Measurements from ENCODE around the gene RPL7A.
"Not testable (repeated sequence)": the region's sequence is repeated elsewhere in the genome, so short reads cannot be mapped to it uniquely, and the experiment has no call there.

RPL7A gene

DNA sequence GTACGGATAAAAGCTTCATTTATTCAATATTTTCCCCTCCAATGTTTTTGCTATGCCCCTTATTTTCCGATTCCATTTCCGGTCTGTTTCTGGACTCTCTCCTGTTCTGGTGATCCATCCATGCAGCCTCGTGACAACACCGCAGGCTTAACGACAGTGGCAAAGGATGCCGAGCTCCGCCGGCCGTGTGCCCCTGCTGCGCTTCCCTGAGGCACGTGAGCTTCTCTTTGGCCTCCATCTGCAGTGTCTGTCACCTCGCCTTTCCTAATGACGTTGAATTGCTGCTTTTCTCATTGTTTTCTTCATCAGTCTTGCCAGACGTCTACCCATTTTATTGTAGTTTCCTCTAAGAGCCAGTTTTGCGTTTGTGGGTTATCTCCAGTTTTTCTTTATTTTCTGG is 40.7 kb upstream of the RPL7A start:
- no peaks in the 10 kb centered on the region for H3K9me3 ChIP-seq (ENCODE audit: control insufficient read depth in 1 of 2, low read length in 2 of 2)
- H3K36me3 ChIP-seq (ENCODE audit: control insufficient read depth in 1 of 2, insufficient read depth in 2 of 2, low read length in 2 of 2) = no peaks in the 10 kb centered on the region
- no peak overlapping the region for H3K4me3 ChIP-seq (ENCODE audit: low read depth in 1 of 2, low read length in 2 of 2)
- no peaks in the 10 kb centered on the region for H3K4me1 ChIP-seq (ENCODE audit: control insufficient read depth in 1 of 2, insufficient read depth in 2 of 2, low read length in 2 of 2)
- no peaks in the 10 kb centered on the region for H3K27me3 ChIP-seq (ENCODE audit: control insufficient read depth in 1 of 2, insufficient read depth in 2 of 2, low read length in 2 of 2)
- H3K9ac ChIP-seq (ENCODE audit: low read depth in 1 of 2, low read length in 2 of 2) = no peak overlapping the region
- no peak overlapping the region for H3K27ac ChIP-seq (ENCODE audit: low read depth, low read length)

DNA sequence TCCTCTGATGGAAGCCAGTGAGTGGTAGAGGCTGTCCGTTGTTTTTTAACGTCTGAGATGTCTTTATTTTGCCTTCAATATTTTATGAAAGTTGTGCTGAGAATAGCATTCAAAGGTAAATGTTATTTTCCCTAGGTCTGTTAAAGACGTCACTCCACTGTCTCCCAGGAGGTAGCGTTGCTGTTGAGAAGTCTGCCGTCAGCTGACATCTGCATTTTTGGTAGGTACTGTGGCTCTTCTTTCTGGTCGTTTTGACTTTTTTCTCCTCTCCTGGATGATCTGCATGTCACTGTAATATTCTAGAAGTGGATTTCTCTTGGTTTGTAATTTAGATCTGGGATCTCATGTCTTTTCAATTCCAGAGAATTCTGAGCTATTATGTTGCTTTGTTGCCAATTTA is 38.4 kb upstream of the RPL7A start:
- no peaks in the 10 kb centered on the region for H3K36me3 ChIP-seq (ENCODE audit: control insufficient read depth in 1 of 2, insufficient read depth in 2 of 2, low read length in 2 of 2)
- H3K27me3 ChIP-seq (ENCODE audit: control insufficient read depth in 1 of 2, insufficient read depth in 2 of 2, low read length in 2 of 2) = no peaks in the 10 kb centered on the region
- H3K4me1 ChIP-seq (ENCODE audit: control insufficient read depth in 1 of 2, insufficient read depth in 2 of 2, low read length in 2 of 2) = no peaks in the 10 kb centered on the region
- H3K9me3 ChIP-seq (ENCODE audit: control insufficient read depth in 1 of 2, low read length in 2 of 2) = no peaks in the 10 kb centered on the region
- no peak overlapping the region for H3K9ac ChIP-seq (ENCODE audit: low read depth in 1 of 2, low read length in 2 of 2)
- no peak overlapping the region for H3K27ac ChIP-seq (ENCODE audit: low read depth, low read length)
- no peak overlapping the region for H3K4me3 ChIP-seq (ENCODE audit: low read depth in 1 of 2, low read length in 2 of 2)

- Histone ChIP-seq H3K36me3 (ENCODE audit: control insufficient read depth in 1 of 2, insufficient read depth in 2 of 2, low read length in 2 of 2) (no peaks in the 10 kb centered on the region), H3K4me1 (ENCODE audit: control insufficient read depth in 1 of 2, insufficient read depth in 2 of 2, low read length in 2 of 2) (no peaks in the 10 kb centered on the region)
Observed at GRCh38 chr9:133315997-133316396, 32.0 kb upstream of the RPL7A start.

GRCh38 chr9:133317551-133317950 is 30.5 kb upstream of the RPL7A start:
- H3K4me1 ChIP-seq (ENCODE audit: control insufficient read depth in 1 of 2, insufficient read depth in 2 of 2, low read length in 2 of 2); H3K36me3 ChIP-seq (ENCODE audit: control insufficient read depth in 1 of 2, insufficient read depth in 2 of 2, low read length in 2 of 2); H3K27ac ChIP-seq (ENCODE audit: low read depth, low read length); H3K9me3 ChIP-seq (ENCODE audit: control insufficient read depth in 1 of 2, low read length in 2 of 2); H3K27me3 ChIP-seq (ENCODE audit: control insufficient read depth in 1 of 2, insufficient read depth in 2 of 2, low read length in 2 of 2); H3K9ac ChIP-seq (ENCODE audit: low read depth in 1 of 2, low read length in 2 of 2); H3K4me3 ChIP-seq (ENCODE audit: low read depth in 1 of 2, low read length in 2 of 2): not testable (repeated sequence)

More at GRCh38 chr9:133315997-133316396, 32.0 kb upstream of the RPL7A start:
- Histone ChIP-seq H3K27me3 (ENCODE audit: control insufficient read depth in 1 of 2, insufficient read depth in 2 of 2, low read length in 2 of 2) (no peaks in the 10 kb centered on the region), H3K27ac (ENCODE audit: low read depth, low read length) (no peak overlapping the region), H3K4me3 (ENCODE audit: low read depth in 1 of 2, low read length in 2 of 2) (no peak overlapping the region), H3K9ac (ENCODE audit: low read depth in 1 of 2, low read length in 2 of 2) (no peak overlapping the region), H3K9me3 (ENCODE audit: control insufficient read depth in 1 of 2, low read length in 2 of 2) (no peaks in the 10 kb centered on the region)

DNA sequence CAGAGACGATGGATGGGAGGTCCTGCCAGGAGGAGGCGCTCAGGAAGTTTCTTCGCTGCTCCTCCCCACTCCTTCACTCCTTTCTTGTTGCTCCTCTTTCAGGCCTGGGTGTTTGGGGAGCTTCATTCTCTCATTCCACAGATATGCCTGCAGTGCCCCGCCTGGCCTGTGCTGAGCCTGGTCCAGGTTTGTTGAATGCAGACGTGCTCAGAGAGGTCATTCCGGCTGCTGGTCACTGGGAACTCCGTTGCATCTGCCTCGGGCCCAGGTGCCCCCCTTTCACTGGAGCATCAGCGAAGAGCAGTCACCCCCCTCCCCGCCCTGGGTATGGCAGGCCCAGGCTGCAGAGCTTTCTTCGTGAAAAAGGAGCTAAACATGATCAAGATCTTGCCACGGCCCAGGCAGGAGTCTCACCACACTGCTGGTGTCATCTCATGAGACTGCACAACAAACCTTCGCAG is 27.6 kb upstream of the RPL7A start:
- H3K4me3 ChIP-seq (ENCODE audit: low read depth in 1 of 2, low read length in 2 of 2) = no peak overlapping the region
- H3K27ac ChIP-seq (ENCODE audit: low read depth, low read length) = no peak overlapping the region
- H3K4me1 ChIP-seq (ENCODE audit: control insufficient read depth in 1 of 2, insufficient read depth in 2 of 2, low read length in 2 of 2) = no peaks in the 10 kb centered on the region
- no peaks in the 10 kb centered on the region for H3K9me3 ChIP-seq (ENCODE audit: control insufficient read depth in 1 of 2, low read length in 2 of 2)
- H3K36me3 ChIP-seq (ENCODE audit: control insufficient read depth in 1 of 2, insufficient read depth in 2 of 2, low read length in 2 of 2) = no peaks in the 10 kb centered on the region
- H3K27me3 ChIP-seq (ENCODE audit: control insufficient read depth in 1 of 2, insufficient read depth in 2 of 2, low read length in 2 of 2) = no peaks in the 10 kb centered on the region
- no peak overlapping the region for H3K9ac ChIP-seq (ENCODE audit: low read depth in 1 of 2, low read length in 2 of 2)

GRCh38 chr9:133321411-133321935 is 26.5 kb upstream of the RPL7A start:
- Histone ChIP-seq H3K9ac (ENCODE audit: low read depth in 1 of 2, low read length in 2 of 2) (no peak overlapping the region), H3K9me3 (ENCODE audit: control insufficient read depth in 1 of 2, low read length in 2 of 2) (no peaks in the 10 kb centered on the region), H3K4me1 (ENCODE audit: control insufficient read depth in 1 of 2, insufficient read depth in 2 of 2, low read length in 2 of 2) (no peaks in the 10 kb centered on the region), H3K4me3 (ENCODE audit: low read depth in 1 of 2, low read length in 2 of 2) (no peak overlapping the region), H3K36me3 (ENCODE audit: control insufficient read depth in 1 of 2, insufficient read depth in 2 of 2, low read length in 2 of 2) (no peaks in the 10 kb centered on the region), H3K27ac (ENCODE audit: low read depth, low read length) (no peak overlapping the region), H3K27me3 (ENCODE audit: control insufficient read depth in 1 of 2, insufficient read depth in 2 of 2, low read length in 2 of 2) (no peaks in the 10 kb centered on the region)

GRCh38 chr9:133322701-133323100 is 25.3 kb upstream of the RPL7A start:
- H3K9me3 ChIP-seq (ENCODE audit: control insufficient read depth in 1 of 2, low read length in 2 of 2) = no peaks in the 10 kb centered on the region
- H3K27me3 ChIP-seq (ENCODE audit: control insufficient read depth in 1 of 2, insufficient read depth in 2 of 2, low read length in 2 of 2) = no peaks in the 10 kb centered on the region
- H3K4me1 ChIP-seq (ENCODE audit: control insufficient read depth in 1 of 2, insufficient read depth in 2 of 2, low read length in 2 of 2) = no peaks in the 10 kb centered on the region
- no peaks in the 10 kb centered on the region for H3K36me3 ChIP-seq (ENCODE audit: control insufficient read depth in 1 of 2, insufficient read depth in 2 of 2, low read length in 2 of 2)
- H3K9ac ChIP-seq (ENCODE audit: low read depth in 1 of 2, low read length in 2 of 2) = no peak overlapping the region
- no peak overlapping the region for H3K27ac ChIP-seq (ENCODE audit: low read depth, low read length)
- no peak overlapping the region for H3K4me3 ChIP-seq (ENCODE audit: low read depth in 1 of 2, low read length in 2 of 2)

GRCh38 chr9:133323211-133323610 is 24.8 kb upstream of the RPL7A start:
- Histone ChIP-seq H3K4me3 (ENCODE audit: low read depth in 1 of 2, low read length in 2 of 2) (no peak overlapping the region), H3K4me1 (ENCODE audit: control insufficient read depth in 1 of 2, insufficient read depth in 2 of 2, low read length in 2 of 2) (no peaks in the 10 kb centered on the region), H3K9me3 (ENCODE audit: control insufficient read depth in 1 of 2, low read length in 2 of 2) (no peaks in the 10 kb centered on the region), H3K27ac (ENCODE audit: low read depth, low read length) (no peak overlapping the region), H3K9ac (ENCODE audit: low read depth in 1 of 2, low read length in 2 of 2) (no peak overlapping the region), H3K27me3 (ENCODE audit: control insufficient read depth in 1 of 2, insufficient read depth in 2 of 2, low read length in 2 of 2) (no peaks in the 10 kb centered on the region), H3K36me3 (ENCODE audit: control insufficient read depth in 1 of 2, insufficient read depth in 2 of 2, low read length in 2 of 2) (no peaks in the 10 kb centered on the region)

- H3K9me3 ChIP-seq (ENCODE audit: control insufficient read depth in 1 of 2, low read length in 2 of 2) = no peaks in the 10 kb centered on the region
- H3K36me3 ChIP-seq (ENCODE audit: control insufficient read depth in 1 of 2, insufficient read depth in 2 of 2, low read length in 2 of 2) = no peaks in the 10 kb centered on the region
- no peak overlapping the region for H3K9ac ChIP-seq (ENCODE audit: low read depth in 1 of 2, low read length in 2 of 2)
Observed at GRCh38 chr9:133323991-133324703, 23.9 kb upstream of the RPL7A start.

GRCh38 chr9:133327021-133327420 is 21.0 kb upstream of the RPL7A start:
- H3K4me3 ChIP-seq (ENCODE audit: low read depth in 1 of 2, low read length in 2 of 2); H3K9ac ChIP-seq (ENCODE audit: low read depth in 1 of 2, low read length in 2 of 2): not testable (repeated sequence)

More at GRCh38 chr9:133323991-133324703, 23.9 kb upstream of the RPL7A start:
- H3K4me1 ChIP-seq (ENCODE audit: control insufficient read depth in 1 of 2, insufficient read depth in 2 of 2, low read length in 2 of 2) = no peaks in the 10 kb centered on the region
- no peak overlapping the region for H3K27ac ChIP-seq (ENCODE audit: low read depth, low read length)
- no peak overlapping the region for H3K4me3 ChIP-seq (ENCODE audit: low read depth in 1 of 2, low read length in 2 of 2)
- no peaks in the 10 kb centered on the region for H3K27me3 ChIP-seq (ENCODE audit: control insufficient read depth in 1 of 2, insufficient read depth in 2 of 2, low read length in 2 of 2)

More at GRCh38 chr9:133327021-133327420, 21.0 kb upstream of the RPL7A start:
- not testable (repeated sequence) for H3K9me3 ChIP-seq (ENCODE audit: control insufficient read depth in 1 of 2, low read length in 2 of 2); H3K27me3 ChIP-seq (ENCODE audit: control insufficient read depth in 1 of 2, insufficient read depth in 2 of 2, low read length in 2 of 2); H3K4me1 ChIP-seq (ENCODE audit: control insufficient read depth in 1 of 2, insufficient read depth in 2 of 2, low read length in 2 of 2); H3K27ac ChIP-seq (ENCODE audit: low read depth, low read length)
- H3K36me3 ChIP-seq (ENCODE audit: control insufficient read depth in 1 of 2, insufficient read depth in 2 of 2, low read length in 2 of 2) = peaks cover 12 to 18% of the 10 kb centered on the region in 2 donors

Measured in duodenal mucosa (tissue), 2 donors.